CD4-positive, alpha-beta memory T cell (primary cell): ENCODE results near the gene ARHGAP45. TPM values are rescaled to one million over a fixed set of nuclear protein-coding genes. Genes with fewer than 3 reads are reported as not detected.
"Not testable (repeated sequence)": the region's sequence is repeated elsewhere in the genome, so short reads cannot be mapped to it uniquely, and the experiment has no call there.

ENCODE experiments used
- CTCF ChIA-PET: fragments of 350-600 bp; sonication (Branson Sonifier 250); formaldehyde crosslinking; loops from one replicate; lab custom pipeline; 2021; ENCODE audit warnings: inconsistent platforms; ENCODE audit not compliant: partially characterized antibody; lab: Charles Lee
- POLR2A ChIA-PET: fragments of 350-600 bp; sonication (Branson Sonifier 250); formaldehyde crosslinking; loops from one replicate; lab custom pipeline; 2021; ENCODE audit not compliant: partially characterized antibody; lab: Charles Lee
- DNase-seq, 5 donors: peaks; one replicate each; pipeline versions ENCODE4 v3.0.0 to v3.0.0-alpha.2; 2020 to 2022; ENCODE audit warnings: mixed read lengths in 1 of 5
- H3K27ac ChIP-seq: one replicate; pipeline ENCODE4 v1.7.0; 2013; ENCODE audit warnings: low read depth, low read length
- H3K27me3 ChIP-seq: 2 replicates; pipeline ENCODE4 v1.7.0; 2013; ENCODE audit warnings: mild to moderate bottlenecking, low read length, moderate library complexity; ENCODE audit not compliant: insufficient read depth
- H3K36me3 ChIP-seq: 2 replicates; pipeline ENCODE4 v1.7.0; 2013; ENCODE audit warnings: mild to moderate bottlenecking, low read length, moderate library complexity; ENCODE audit not compliant: insufficient read depth
- H3K4me1 ChIP-seq: 2 replicates; pipeline ENCODE4 v1.7.0; 2013; ENCODE audit warnings: mild to moderate bottlenecking, low read length, moderate library complexity; ENCODE audit not compliant: insufficient read depth
- H3K4me3 ChIP-seq, 2 donors: one replicate each; pipeline ENCODE4 v1.7.0; 2013; ENCODE audit warnings: low read length in 2 of 2, mild to moderate bottlenecking in 1 of 2
- H3K9me3 ChIP-seq, 2 donors: one replicate each; pipeline ENCODE4 v1.7.0; 2013; ENCODE audit warnings: low read length in 2 of 2, control low read depth in 1 of 2; ENCODE audit not compliant: control insufficient read depth in 1 of 2
- H3K27ac Mint-ChIP-seq, 7 donors: one replicate each; pipeline ENCODE4 v1.8.0; 2020 to 2021; ENCODE audit warnings: mixed read lengths in 7 of 7, mild to moderate bottlenecking in 6 of 7, inconsistent platforms in 3 of 7, moderate library complexity in 3 of 7
- H3K27me3 Mint-ChIP-seq, 2 donors: one replicate each; pipeline ENCODE4 v1.8.0; 2020 to 2021; ENCODE audit warnings: mixed read lengths in 2 of 2
- H3K36me3 Mint-ChIP-seq, 2 donors: one replicate each; pipeline ENCODE4 v1.8.0; 2020 to 2021; ENCODE audit warnings: mixed read lengths in 2 of 2, inconsistent platforms in 1 of 2, mild to moderate bottlenecking in 1 of 2
- H3K4me1 Mint-ChIP-seq, 4 donors: one replicate each; pipeline ENCODE4 v1.8.0; 2020 to 2021; ENCODE audit warnings: mixed read lengths in 4 of 4, mild to moderate bottlenecking in 1 of 4
- H3K4me3 Mint-ChIP-seq, 8 donors: one replicate each; pipeline ENCODE4 v1.8.0; 2020 to 2021; ENCODE audit warnings: mixed read lengths in 8 of 8, mild to moderate bottlenecking in 7 of 8, moderate library complexity in 6 of 8, inconsistent platforms in 3 of 8
- H3K9me3 Mint-ChIP-seq, 8 donors: one replicate each; pipeline ENCODE4 v1.8.0; 2020 to 2021; ENCODE audit warnings: mixed read lengths in 8 of 8, mild to moderate bottlenecking in 5 of 8, inconsistent platforms in 3 of 8, moderate library complexity in 1 of 8
- intact Hi-C: fragments of 100-400 bp; cut with micrococcal nuclease; formaldehyde crosslinking; loops from one replicate; pipeline ENCODE4 v1.15.1; 2023
- polyA plus RNA-seq, 2 donors: library from polyadenylated mRNA; unstranded; fragments of 300-500 nt; fragmentation: Illumina TruSeq; gene quantifications; one replicate each; pipeline ENCODE4 v1.2.3, GENCODE V29; 2021
- total RNA-seq, 2 experiments: library from RNA; stranded (reverse); gene quantifications; one replicate each; pipeline ENCODE4 v1.2.3, GENCODE V29; 2021

Gene ARHGAP45
- total and polyA plus RNA-seq, 4 experiments from 2014 or later = 222 to 836 (median 667) TPM

GRCh38 chr19:1019980-1020867 lies 46.7 kb upstream of the ARHGAP45 start:
- Histone ChIP-seq H3K4me3 (peak overlapping the region; percentile 66 to 69), H3K36me3 (no peaks in the 10 kb centered on the region), H3K9me3 (no peaks in the 10 kb centered on the region), H3K27ac (peak overlapping the region; percentile 95), H3K4me1 (peaks cover 59% of the 10 kb centered on the region), H3K27me3 (no peaks in the 10 kb centered on the region)
- intact Hi-C loops = loop anchor here (2.0 kb wide), 3 partner anchors 19 to 57 kb away; partner anchors contain the start of genes ARHGAP45 and GRIN3B
- Mint-ChIP-seq H3K27ac (peak overlapping the region; percentile 89 to 100 (median 93)), H3K4me1 (peaks cover 19 to 61% (median 41%) of the 10 kb centered on the region in 4 donors), H3K9me3 (peaks cover 0 to 9% (median 0%) of the 10 kb centered on the region in 8 donors), H3K27me3 (peaks cover 0 to 6% of the 10 kb centered on the region in 2 donors), H3K36me3 (peaks cover 0 to 18% of the 10 kb centered on the region in 2 donors), H3K4me3 (peak overlapping the region; percentile 85 to 92 (median 89))
- ChIA-PET POLR2A (interaction anchor here (0.5 to 21.2 kb wide), 16 partner anchors 10 to 410 kb away, joined by 3 to 1029 read pairs (median 4); partner anchors contain the start of genes ABCA7, ARHGAP45, CIRBP and CNN2), CTCF (interaction anchor here (0.6 to 4.5 kb wide), 5 partner anchors 11 to 224 kb away, joined by 3 to 18 read pairs (median 3); partner anchors contain the start of gene WDR18)
- DNase-seq = peak in 3 of 5 donors; percentile 18 to 66 (median 44)

- Histone ChIP-seq H3K36me3 (no peaks in the 10 kb centered on the region), H3K4me3 (peak within 1 kb of the TSS; percentile 66 to 69), H3K27me3 (no peaks in the 10 kb centered on the region), H3K9me3 (no peaks in the 10 kb centered on the region), H3K4me1 (peaks cover 54% of the 10 kb centered on the region), H3K27ac (peak within 1 kb of the TSS; percentile 95)
- peak within 1 kb of the TSS; percentile 86 to 92 (median 89) for H3K4me3 Mint-ChIP-seq
- DNase-seq = peak; percentile 98 to 99 (median 98)
- peaks cover 0 to 18% of the 10 kb centered on the region in 2 donors for H3K36me3 Mint-ChIP-seq
- peaks cover 0 to 9% (median 0%) of the 10 kb centered on the region in 8 donors for H3K9me3 Mint-ChIP-seq
- intact Hi-C loops = loop anchor here (1.0 to 2.0 kb wide), 6 partner anchors 19 to 224 kb away; partner anchors contain the start of genes ABCA7, ARHGAP45, GRIN3B and PTBP1
- peaks cover 0 to 6% of the 10 kb centered on the region in 2 donors for H3K27me3 Mint-ChIP-seq
- ChIA-PET POLR2A (interaction anchor here (0.6 to 21.2 kb wide), 17 partner anchors 9 to 249 kb away, joined by 3 to 1029 read pairs (median 4); partner anchors contain the start of genes ABCA7, ARHGAP45, CNN2 and POLR2E), CTCF (interaction anchor here (1.0 to 4.5 kb wide), 3 partner anchors 10 to 44 kb away, joined by 4 to 18 read pairs (median 4); no protein-coding TSS in a partner anchor)
- H3K4me1 Mint-ChIP-seq = peaks cover 19 to 62% (median 39%) of the 10 kb centered on the region in 4 donors
- peak within 1 kb of the TSS; percentile 97 to 100 (median 100) for H3K27ac Mint-ChIP-seq
Measured at GRCh38 chr19:1020868-1021425, 46.0 kb upstream of the ARHGAP45 start, which contains the start of gene TMEM259. Gene TMEM259 (minus strand): TSS chr19:1021123. CDS start chr19:1020996, 127 bp downstream.

GRCh38 chr19:1023883-1024188 lies 43.1 kb upstream of the ARHGAP45 start:
- Mint-ChIP-seq H3K27ac (peak overlapping the region in 1 of 7 donors; percentile 100), H3K4me1 (peaks cover 6 to 35% (median 23%) of the 10 kb centered on the region in 4 donors), H3K36me3 (peaks cover 0 to 23% of the 10 kb centered on the region in 2 donors), H3K4me3 (peak overlapping the region in 1 of 8 donors; percentile 49)
- H3K27ac ChIP-seq, H3K9me3 Mint-ChIP-seq, H3K27me3 Mint-ChIP-seq, intact Hi-C loops, H3K36me3 ChIP-seq, H3K27me3 ChIP-seq, DNase-seq, H3K9me3 ChIP-seq, H3K4me3 ChIP-seq: not testable (repeated sequence)
- POLR2A ChIA-PET = interaction anchor here (1.9 to 21.2 kb wide), 4 partner anchors 16 to 245 kb away, joined by 5 to 1029 read pairs (median 284); partner anchors contain the start of genes ABCA7, ARHGAP45 and CIRBP
- H3K4me1 ChIP-seq = peaks cover 30% of the 10 kb centered on the region
- CTCF ChIA-PET = interaction anchor here (1.3 kb wide), 2 partner anchors 12 to 14 kb away, joined by 4 read pairs; no protein-coding TSS in a partner anchor

GRCh38 chr19:1025080-1025479 lies 41.9 kb upstream of the ARHGAP45 start:
- Mint-ChIP-seq H3K4me3 (peak overlapping the region in 4 of 8 donors; percentile 23 to 75 (median 52)), H3K27ac (peak overlapping the region in 4 of 7 donors; percentile 2 to 83 (median 60)), H3K36me3 (peaks cover 0 to 20% of the 10 kb centered on the region in 2 donors), H3K4me1 (peaks cover 8 to 32% (median 20%) of the 10 kb centered on the region in 4 donors)
- H3K27ac ChIP-seq, H3K9me3 Mint-ChIP-seq, H3K27me3 Mint-ChIP-seq, intact Hi-C loops, H3K4me3 ChIP-seq, H3K9me3 ChIP-seq, H3K36me3 ChIP-seq, H3K27me3 ChIP-seq, DNase-seq: not testable (repeated sequence)
- peaks cover 31% of the 10 kb centered on the region for H3K4me1 ChIP-seq
- ChIA-PET CTCF (interaction anchor here (1.1 to 1.5 kb wide), 4 partner anchors 40 to 220 kb away, joined by 3 to 10 read pairs (median 4); no protein-coding TSS in a partner anchor), POLR2A (interaction anchor here (1.1 to 21.2 kb wide), 7 partner anchors 14 to 244 kb away, joined by 3 to 1029 read pairs (median 6); partner anchors contain the start of genes ABCA7, ARHGAP45, ATP5F1D and CIRBP)

- peaks cover 41% of the 10 kb centered on the region for H3K4me1 ChIP-seq
- H3K27me3 Mint-ChIP-seq = peaks cover 0 to 5% of the 10 kb centered on the region in 2 donors
- H3K27me3 ChIP-seq = no peaks in the 10 kb centered on the region
- intact Hi-C loops = loop anchor here (1.0 kb wide), 1 partner anchor 14 kb away; the partner anchor contains the start of gene ABCA7
- ChIA-PET POLR2A (interaction anchor here (0.9 to 21.2 kb wide), 22 partner anchors 8 to 249 kb away, joined by 3 to 1029 read pairs (median 6); partner anchors contain the start of genes ABCA7, ARHGAP45, ATP5F1D and CIRBP), CTCF (interaction anchor here (0.7 to 2.1 kb wide), 7 partner anchors 12 to 218 kb away, joined by 3 to 10 read pairs (median 3); partner anchors contain the start of gene ARHGAP45)
- H3K36me3 ChIP-seq = no peaks in the 10 kb centered on the region
- H3K9me3 Mint-ChIP-seq = peaks cover 0 to 6% (median 0%) of the 10 kb centered on the region in 8 donors
- H3K9me3 ChIP-seq = no peaks in the 10 kb centered on the region
- peak within 1 kb of the TSS; percentile 83 for H3K27ac ChIP-seq
- peaks cover 6 to 21% of the 10 kb centered on the region in 2 donors for H3K36me3 Mint-ChIP-seq
- DNase-seq = peak in 4 of 5 donors; percentile 46 to 68 (median 60)
- peak within 1 kb of the TSS; percentile 91 to 97 for H3K4me3 ChIP-seq
- H3K4me3 Mint-ChIP-seq = peak within 1 kb of the TSS; percentile 97 to 99 (median 98)
- H3K27ac Mint-ChIP-seq = peak within 1 kb of the TSS; percentile 93 to 98 (median 95)
- H3K4me1 Mint-ChIP-seq = peaks cover 11 to 40% (median 25%) of the 10 kb centered on the region in 4 donors
Measured at GRCh38 chr19:1025960-1026782, 40.8 kb upstream of the ARHGAP45 start, which contains the start of gene CNN2. Gene CNN2 (plus strand): TSS chr19:1026608. CDS start chr19:1026662, 54 bp downstream.
